K562 (cell line): ENCODE results near the gene SLBP. TPM values are rescaled to one million over a fixed set of nuclear protein-coding genes. Genes with fewer than 3 reads are reported as not detected.
A peak's percentile ranks its signal among the peaks of the same experiment; 100 is the strongest.

ENCODE experiments used
- ID3 ChIP-seq, 2 experiments: fragments of 250-450 bp in 1 of 2; fragments of 450-650 bp in 1 of 2; sonication (Bioruptor Pico) in 1 of 2; IDR thresholded peaks; 2 replicates each; pipeline versions ENCODE4 v1.6.1 to v1.8.0; 2016 to 2021; ENCODE audit warnings: mild to moderate bottlenecking in 2 of 2, moderate library complexity in 2 of 2, missing compliant biosample characterization in 1 of 2, missing genetic modification characterization in 1 of 2
- JUNB ChIP-seq: fragments of 450-650 bp; formaldehyde crosslinking; conservative IDR thresholded peaks from 2 replicates; pipeline ENCODE4 v1.4.0; 2020; ENCODE audit warnings: mild to moderate bottlenecking
- MAZ ChIP-seq, 2 experiments: fragments of 450-650 bp in 1 of 2; sonication (generic) in 1 of 2; formaldehyde crosslinking; IDR thresholded peaks in 1 of 2; conservative IDR thresholded peaks in 1 of 2; 2 replicates each; pipeline versions ENCODE4 v1.4.0 to v1.5.0; 2020; ENCODE audit warnings: mild to moderate bottlenecking in 1 of 2, missing genetic modification reagents in 1 of 2
- MNT ChIP-seq, 2 experiments: fragments of 450-650 bp; conservative IDR thresholded peaks; 2 replicates each; pipeline ENCODE4 v1.6.1; 2017; ENCODE audit warnings: mild to moderate bottlenecking in 2 of 2, moderate library complexity in 2 of 2
- NCOA6 ChIP-seq: fragments of 450-650 bp; IDR thresholded peaks from 2 replicates; pipeline ENCODE4 v1.6.1; 2017; ENCODE audit warnings: mild to moderate bottlenecking
- PCBP2 ChIP-seq: fragments of 200-400 bp; formaldehyde crosslinking; IDR thresholded peaks from 2 replicates; pipeline ENCODE4 v1.6.1; 2018; ENCODE audit warnings: low read length, low read depth, mild to moderate bottlenecking, moderate library complexity; ENCODE audit not compliant: poor library complexity, severe bottlenecking
- PYGO2 ChIP-seq: fragments of 450-650 bp; IDR thresholded peaks from 2 replicates; pipeline ENCODE4 v1.6.1; 2016; ENCODE audit warnings: mild to moderate bottlenecking, missing genetic modification characterization, moderate library complexity, missing compliant biosample characterization
- ZNF133 ChIP-seq: fragments of 250-450 bp; sonication (Bioruptor Pico); IDR thresholded peaks from 2 replicates; pipeline ENCODE4 v1.4.0; 2020; ENCODE audit warnings: mild to moderate bottlenecking
- ZNF395 ChIP-seq: fragments of 200-800 bp; sonication (Bioruptor generic); IDR thresholded peaks from 2 replicates; pipeline ENCODE4 v1.6.1; 2017; ENCODE audit warnings: missing genetic modification characterization, missing compliant biosample characterization
- polyA plus RNA-seq, 8 experiments: library from polyadenylated mRNA; depleted of rRNA in 4 of 8; stranded (reverse) in 5 of 8; unstranded in 3 of 8; fragments of >200 nt; fragmentation: Nextera tagmentation in 2 of 8; fragmentation: Illumina TruSeq in 1 of 8; extraction: Ambion mirVana in 2 of 8; extraction: Trizol in 1 of 8; gene quantifications; 2 replicates each; pipeline versions ENCODE4 v1.2.1 to v1.2.3, GENCODE V29; 2011 to 2014; ENCODE audit warnings: inconsistent platforms in 1 of 8, missing spikeins in 1 of 8
- total RNA-seq, 7 experiments: library from RNA; depleted of rRNA in 6 of 7; stranded (reverse); fragments of >200 nt in 6 of 7; fragmentation: Illumina TruSeq in 2 of 7; extraction: Trizol in 2 of 7; gene quantifications; 2 replicates each; pipeline versions ENCODE4 v1.2.1 to v1.2.3, GENCODE V29; 2011 to 2021; ENCODE audit warnings: low replicate concordance in 1 of 7
- TF ChIP-seq, protein P1 (sequence below): sonication (generic); formaldehyde crosslinking; IDR thresholded peaks from 2 replicates; pipeline ENCODE4 v1.8.1; 2023; ENCODE audit warnings: mild to moderate bottlenecking, missing genetic modification reagents, moderate library complexity
- TF ChIP-seq, protein P2 (sequence below): fragments of 450-650 bp; IDR thresholded peaks from 2 replicates; pipeline ENCODE4 v1.6.1; 2018; ENCODE audit not compliant: partially characterized antibody

Gene SLBP
- total and polyA plus RNA-seq, 9 of the 15 experiments (the other 6 are each of a cell fraction or from before 2014, with no cell fraction given) = 49.4 to 221 (median 162) TPM

- TF ChIP-seq MAZ (CRISPR knock-in tag; conservative IDR thresholded peaks at IDR 0.05 in 1 of 2, IDR thresholded peaks at IDR 0.05 in 1 of 2) (peak in 1 of 2 experiments; percentile 36; a peak in 2 of 4 replicates), MNT (conservative IDR thresholded peaks at IDR 0.05) (0 out of 4 replicates have a peak, but pooled peaks of 1 of the 2 experiments have one; percentile 38), ZNF133 (CRISPR knock-in tag) (no peak), ID3 (CRISPR knock-in tag; IDR thresholded peaks at IDR 0.05) (no peak), ID3 (tag; IDR thresholded peaks at IDR 0.05) (no peak), PCBP2 (no peak), NCOA6 (no peak), PYGO2 (tag) (no peak), ZNF395 (CRISPR knock-in tag) (0 out of 2 replicates have a peak, but pooled peaks have one; percentile 4), JUNB (CRISPR knock-in tag) (no peak)
- TF ChIP-seq, protein P1, sequence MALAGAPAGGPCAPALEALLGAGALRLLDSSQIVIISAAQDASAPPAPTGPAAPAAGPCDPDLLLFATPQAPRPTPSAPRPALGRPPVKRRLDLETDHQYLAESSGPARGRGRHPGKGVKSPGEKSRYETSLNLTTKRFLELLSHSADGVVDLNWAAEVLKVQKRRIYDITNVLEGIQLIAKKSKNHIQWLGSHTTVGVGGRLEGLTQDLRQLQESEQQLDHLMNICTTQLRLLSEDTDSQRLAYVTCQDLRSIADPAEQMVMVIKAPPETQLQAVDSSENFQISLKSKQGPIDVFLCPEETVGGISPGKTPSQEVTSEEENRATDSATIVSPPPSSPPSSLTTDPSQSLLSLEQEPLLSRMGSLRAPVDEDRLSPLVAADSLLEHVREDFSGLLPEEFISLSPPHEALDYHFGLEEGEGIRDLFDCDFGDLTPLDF = 0 out of 2 replicates have a peak, but pooled peaks have one; percentile 25
- TF ChIP-seq, protein P2, sequence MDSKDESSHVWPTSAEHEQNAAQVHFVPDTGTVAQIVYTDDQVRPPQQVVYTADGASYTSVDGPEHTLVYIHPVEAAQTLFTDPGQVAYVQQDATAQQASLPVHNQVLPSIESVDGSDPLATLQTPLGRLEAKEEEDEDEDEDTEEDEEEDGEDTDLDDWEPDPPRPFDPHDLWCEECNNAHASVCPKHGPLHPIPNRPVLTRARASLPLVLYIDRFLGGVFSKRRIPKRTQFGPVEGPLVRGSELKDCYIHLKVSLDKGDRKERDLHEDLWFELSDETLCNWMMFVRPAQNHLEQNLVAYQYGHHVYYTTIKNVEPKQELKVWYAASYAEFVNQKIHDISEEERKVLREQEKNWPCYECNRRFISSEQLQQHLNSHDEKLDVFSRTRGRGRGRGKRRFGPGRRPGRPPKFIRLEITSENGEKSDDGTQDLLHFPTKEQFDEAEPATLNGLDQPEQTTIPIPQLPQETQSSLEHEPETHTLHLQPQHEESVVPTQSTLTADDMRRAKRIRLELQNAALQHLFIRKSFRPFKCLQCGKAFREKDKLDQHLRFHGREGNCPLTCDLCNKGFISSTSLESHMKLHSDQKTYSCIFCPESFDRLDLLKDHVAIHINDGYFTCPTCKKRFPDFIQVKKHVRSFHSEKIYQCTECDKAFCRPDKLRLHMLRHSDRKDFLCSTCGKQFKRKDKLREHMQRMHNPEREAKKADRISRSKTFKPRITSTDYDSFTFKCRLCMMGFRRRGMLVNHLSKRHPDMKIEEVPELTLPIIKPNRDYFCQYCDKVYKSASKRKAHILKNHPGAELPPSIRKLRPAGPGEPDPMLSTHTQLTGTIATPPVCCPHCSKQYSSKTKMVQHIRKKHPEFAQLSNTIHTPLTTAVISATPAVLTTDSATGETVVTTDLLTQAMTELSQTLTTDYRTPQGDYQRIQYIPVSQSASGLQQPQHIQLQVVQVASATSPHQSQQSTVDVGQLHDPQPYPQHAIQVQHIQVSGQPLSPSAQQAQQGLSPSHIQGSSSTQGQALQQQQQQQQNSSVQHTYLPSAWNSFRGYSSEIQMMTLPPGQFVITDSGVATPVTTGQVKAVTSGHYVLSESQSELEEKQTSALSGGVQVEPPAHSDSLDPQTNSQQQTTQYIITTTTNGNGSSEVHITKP = no peak
These were observed 426 bp downstream of the SLBP start (continued) for GRCh38 chr4:1711571-1712215.
